Measurements from ENCODE around the gene USP32.

DNA sequence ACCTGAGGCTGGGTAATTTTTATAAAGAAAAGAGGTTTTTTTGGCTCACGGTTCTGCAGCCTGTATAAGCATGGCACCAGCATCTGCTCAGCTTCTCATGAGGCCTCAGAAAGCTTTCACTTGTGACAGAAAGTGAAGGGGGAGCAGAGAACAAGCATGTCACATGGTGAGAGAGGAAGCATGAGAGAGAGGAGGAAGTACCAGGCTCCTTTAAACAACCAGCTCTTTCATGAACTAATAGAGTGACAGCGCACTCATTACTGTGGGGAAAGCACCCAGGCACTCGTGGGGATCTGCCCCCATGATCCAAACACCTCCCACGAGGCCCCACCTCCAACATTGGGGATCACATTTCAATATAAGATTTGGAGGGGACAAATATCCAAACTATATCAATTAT, 86.8 kb downstream of the USP32 start:
- TF ChIP-seq, protein P1, sequence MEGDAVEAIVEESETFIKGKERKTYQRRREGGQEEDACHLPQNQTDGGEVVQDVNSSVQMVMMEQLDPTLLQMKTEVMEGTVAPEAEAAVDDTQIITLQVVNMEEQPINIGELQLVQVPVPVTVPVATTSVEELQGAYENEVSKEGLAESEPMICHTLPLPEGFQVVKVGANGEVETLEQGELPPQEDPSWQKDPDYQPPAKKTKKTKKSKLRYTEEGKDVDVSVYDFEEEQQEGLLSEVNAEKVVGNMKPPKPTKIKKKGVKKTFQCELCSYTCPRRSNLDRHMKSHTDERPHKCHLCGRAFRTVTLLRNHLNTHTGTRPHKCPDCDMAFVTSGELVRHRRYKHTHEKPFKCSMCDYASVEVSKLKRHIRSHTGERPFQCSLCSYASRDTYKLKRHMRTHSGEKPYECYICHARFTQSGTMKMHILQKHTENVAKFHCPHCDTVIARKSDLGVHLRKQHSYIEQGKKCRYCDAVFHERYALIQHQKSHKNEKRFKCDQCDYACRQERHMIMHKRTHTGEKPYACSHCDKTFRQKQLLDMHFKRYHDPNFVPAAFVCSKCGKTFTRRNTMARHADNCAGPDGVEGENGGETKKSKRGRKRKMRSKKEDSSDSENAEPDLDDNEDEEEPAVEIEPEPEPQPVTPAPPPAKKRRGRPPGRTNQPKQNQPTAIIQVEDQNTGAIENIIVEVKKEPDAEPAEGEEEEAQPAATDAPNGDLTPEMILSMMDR (IDR thresholded peaks at IDR 0.05; ENCODE audit: control extremely low read depth in 1 of 3, insufficient read depth in 1 of 3, low read depth in 1 of 3, low read length in 3 of 3) = no peak
- no peak for TF ChIP-seq CHD1 (IDR thresholded peaks at IDR 0.05; ENCODE audit: low read depth, low read length)
- TF ChIP-seq CHD2 (IDR thresholded peaks at IDR 0.05; ENCODE audit: low read length) = no peak
- TF ChIP-seq SP1 (IDR thresholded peaks at IDR 0.05; ENCODE audit: low read depth, low read length) = no peak
- no peak for TF ChIP-seq POLR2A (IDR thresholded peaks at IDR 0.05; ENCODE audit: control extremely low read depth in 1 of 2, low read depth in 2 of 2, low read length in 2 of 2)
- no peak for TF ChIP-seq RFX5 (IDR thresholded peaks at IDR 0.05; ENCODE audit: borderline replicate concordance, low read depth, low read length)
- TF ChIP-seq, protein P2, sequence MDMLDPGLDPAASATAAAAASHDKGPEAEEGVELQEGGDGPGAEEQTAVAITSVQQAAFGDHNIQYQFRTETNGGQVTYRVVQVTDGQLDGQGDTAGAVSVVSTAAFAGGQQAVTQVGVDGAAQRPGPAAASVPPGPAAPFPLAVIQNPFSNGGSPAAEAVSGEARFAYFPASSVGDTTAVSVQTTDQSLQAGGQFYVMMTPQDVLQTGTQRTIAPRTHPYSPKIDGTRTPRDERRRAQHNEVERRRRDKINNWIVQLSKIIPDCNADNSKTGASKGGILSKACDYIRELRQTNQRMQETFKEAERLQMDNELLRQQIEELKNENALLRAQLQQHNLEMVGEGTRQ (IDR thresholded peaks at IDR 0.05; ENCODE audit: low read length) = no peak
- TF ChIP-seq SP2 (IDR thresholded peaks at IDR 0.05; ENCODE audit: low read length) = no peak
- no peak for TF ChIP-seq EP300 (IDR thresholded peaks at IDR 0.05; ENCODE audit: borderline replicate concordance in 1 of 2, low read depth in 2 of 2, low read length in 2 of 2)
- TF ChIP-seq EZH2 (IDR thresholded peaks at IDR 0.05; ENCODE audit: low read depth, low read length, severe bottlenecking) = no peak
- no peak for TF ChIP-seq TCF12 (IDR thresholded peaks at IDR 0.05; ENCODE audit: low read depth, low read length)
